GM19193 (cell line): ENCODE measurements around the gene TNS3.

Source experiments
- POLR2A ChIP-seq: IDR thresholded peaks from 4 replicates; pipeline ENCODE4 v1.6.1; 2011; ENCODE audit not compliant: insufficient read depth, insufficient read length; ENCODE audit errors: extremely low read depth

TNS3 gene

DNA sequence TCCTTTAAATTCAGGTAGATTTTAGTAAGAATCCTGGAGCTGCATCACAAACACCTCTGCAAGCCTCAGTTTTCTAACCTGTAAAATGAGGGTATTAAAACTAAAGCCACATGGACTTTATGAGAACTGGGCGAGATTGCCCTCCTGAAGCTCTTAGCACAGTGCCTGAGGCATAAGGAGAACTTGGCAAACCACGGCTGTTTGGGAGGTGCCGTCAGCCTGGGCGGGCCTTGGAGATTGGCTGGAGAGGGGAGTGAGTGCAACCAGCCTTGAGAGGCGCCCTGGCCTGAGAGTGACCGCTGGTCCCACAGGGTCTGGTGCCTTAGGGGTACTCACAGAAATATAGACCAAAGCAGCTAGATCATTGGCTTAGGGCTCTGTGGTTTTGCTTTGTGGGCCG, 5.4 kb upstream of the TNS3 start:
- TF ChIP-seq POLR2A: no peak

DNA sequence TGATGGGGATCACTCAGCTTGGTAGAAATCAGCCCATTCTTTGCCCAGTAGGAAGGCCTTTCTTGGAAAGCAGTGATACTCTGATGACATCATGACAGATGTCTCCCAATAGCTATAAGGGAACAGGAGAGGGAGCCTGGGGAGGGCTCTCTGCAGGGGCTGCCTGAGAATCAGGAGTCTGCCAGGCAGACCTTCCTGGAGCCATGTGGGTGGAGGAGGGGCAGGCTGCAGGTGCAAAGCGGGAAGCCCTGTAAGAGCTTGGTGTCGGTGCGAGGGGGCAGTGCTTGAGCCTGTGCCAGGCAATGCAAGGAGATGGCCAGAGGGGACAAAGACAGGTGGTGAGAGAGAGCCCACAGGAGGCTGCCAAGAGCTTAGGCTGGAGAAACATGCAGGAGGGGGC, 5.0 kb upstream of the TNS3 start:
- no peak for TF ChIP-seq POLR2A

DNA sequence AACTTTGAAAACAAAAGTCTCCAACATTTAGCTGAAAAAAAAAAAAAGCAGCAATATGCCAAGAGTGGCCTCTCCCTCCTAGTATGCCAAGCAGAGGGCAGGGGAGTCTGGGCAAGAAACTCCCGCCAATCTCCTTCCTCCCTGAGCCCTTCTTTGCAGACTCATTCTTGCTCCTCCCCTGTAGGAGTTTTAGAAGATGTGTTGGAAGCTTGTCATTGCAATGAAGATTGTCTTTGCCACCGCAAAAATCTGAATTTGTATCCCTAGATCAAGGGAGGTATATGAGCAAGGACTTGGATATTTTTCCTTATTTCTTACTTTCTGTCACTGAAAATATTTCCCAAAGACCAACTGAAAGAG, 2.6 kb upstream of the TNS3 start:
- TF ChIP-seq POLR2A: no peak

DNA sequence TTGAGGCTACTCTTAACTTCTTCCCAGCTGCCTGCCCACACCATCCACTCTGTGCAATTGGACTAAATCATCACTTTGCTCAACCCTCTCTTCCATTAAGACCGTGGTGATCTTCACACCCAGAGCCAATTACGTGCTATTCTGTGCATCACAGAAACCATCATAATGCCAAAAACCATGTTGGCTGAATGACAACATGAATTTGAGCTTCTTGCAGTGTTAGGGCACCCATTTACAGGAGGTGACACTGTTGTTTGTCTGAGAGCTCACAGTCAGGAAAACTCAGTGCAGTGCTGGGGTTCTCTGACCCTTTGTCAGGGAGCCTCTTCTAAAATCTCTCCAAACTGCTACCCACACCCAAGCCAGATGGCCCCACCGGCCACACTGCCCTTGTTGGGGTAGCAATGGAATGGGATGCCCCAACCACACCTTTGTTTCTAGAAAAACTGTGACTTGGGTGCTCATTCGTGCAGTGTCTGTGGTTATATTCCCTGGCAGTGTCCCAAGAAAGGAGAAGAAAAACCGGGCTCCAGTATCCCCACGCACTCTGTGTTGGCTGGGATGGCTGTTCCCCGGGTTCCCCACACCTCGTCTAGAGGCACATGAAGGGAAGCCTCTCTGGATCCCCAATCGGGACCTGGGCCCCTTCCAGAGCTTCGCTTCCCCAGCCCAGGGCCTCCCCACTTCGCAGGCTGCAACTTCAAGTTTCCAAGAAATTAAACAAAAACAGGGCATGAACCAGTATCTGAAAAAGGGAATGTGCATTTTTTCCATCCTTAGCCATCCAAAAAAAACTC, 2.0 kb upstream of the TNS3 start:
- no peak for TF ChIP-seq POLR2A

DNA sequence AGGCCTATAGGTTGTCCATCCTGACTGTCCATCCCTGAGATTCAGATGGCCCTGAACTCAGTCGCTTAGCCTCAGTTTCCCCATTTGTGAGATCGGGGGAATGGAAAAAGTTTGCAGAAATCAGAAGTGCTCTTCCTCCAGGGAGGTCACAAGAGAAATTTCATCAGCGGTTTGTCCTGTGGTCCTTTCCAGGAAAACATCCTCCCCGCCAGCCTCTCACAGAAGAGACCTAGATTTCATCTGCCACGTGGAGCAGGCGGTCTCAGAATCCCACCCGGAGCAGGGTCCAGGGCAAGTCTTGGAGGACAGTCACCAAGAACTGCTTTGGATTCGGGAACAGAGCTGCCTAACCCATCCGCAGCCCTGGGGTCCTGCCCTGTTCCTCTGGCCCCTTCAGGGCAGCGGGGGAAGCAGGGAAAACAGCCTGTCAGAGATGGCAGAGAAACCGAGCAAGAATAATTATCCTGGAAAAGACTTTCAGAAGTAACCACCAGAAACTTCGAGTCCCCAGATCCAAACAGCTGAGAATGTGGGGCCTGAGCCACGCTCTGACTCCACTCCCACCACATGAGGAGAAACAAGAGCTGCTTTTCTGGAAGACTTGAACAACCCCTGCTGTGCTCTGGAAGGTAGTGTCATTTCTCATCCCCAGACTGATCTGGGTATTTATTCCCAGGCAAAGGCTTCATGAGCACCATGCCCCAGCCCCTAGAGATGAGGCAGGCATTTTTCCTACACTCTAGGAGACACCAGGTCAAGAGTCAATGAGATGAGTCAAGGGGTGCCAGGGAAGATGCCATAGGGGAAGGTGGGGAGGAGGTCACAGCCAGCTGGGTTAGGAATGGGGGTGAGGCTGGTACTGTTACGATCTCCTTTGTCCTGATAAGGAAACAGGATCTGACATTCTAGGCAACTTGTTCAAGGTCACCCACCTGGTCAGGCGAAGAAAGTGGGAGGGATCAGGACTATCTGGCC, 1.1 kb upstream of the TNS3 start:
- no peak for TF ChIP-seq POLR2A

DNA sequence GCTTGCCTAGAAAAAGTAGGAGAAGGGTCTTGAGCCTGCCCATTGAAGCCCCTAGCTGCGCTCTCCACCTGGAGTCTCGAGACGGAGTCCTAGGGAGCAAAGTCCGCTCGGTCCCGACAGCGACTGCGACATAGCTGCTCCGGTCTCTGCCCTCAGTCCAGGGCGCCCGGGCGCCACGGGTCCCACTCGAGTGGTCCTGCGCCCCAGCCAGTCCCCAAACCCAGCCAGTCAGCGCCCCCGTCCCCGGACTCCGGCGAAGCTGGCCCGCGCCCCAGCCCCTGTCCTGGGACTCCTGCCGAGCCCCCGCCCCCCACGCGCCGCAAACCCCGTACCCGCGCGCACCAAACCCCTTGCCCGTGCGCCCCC, 490 bp downstream of the TNS3 start:
- no peak for TF ChIP-seq POLR2A

DNA sequence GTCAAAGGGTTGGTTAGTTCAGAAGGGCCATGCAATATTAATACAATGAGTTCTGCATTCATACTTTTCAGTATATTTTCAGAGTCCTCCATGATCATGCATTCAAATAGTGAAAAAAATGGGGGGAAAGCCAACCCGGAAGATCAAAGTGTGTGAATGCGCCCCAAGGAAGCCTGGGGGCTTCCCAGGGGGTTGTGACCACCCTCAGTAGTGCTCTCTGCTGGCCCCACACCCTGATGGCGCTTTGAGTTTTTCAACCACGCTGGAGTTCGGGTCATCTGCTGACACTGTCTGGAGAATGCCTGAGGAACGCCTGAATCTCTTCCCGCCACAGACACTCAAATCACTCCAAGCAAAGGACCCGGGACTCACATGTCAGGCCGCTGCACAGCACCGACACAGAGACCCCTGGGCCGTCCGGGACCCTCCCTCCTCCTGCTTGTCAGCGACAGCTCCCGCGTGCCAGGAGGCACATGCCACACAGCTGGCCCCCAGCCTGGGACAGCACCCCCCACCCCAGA, 1.0 kb downstream of the TNS3 start:
- no peak for TF ChIP-seq POLR2A

DNA sequence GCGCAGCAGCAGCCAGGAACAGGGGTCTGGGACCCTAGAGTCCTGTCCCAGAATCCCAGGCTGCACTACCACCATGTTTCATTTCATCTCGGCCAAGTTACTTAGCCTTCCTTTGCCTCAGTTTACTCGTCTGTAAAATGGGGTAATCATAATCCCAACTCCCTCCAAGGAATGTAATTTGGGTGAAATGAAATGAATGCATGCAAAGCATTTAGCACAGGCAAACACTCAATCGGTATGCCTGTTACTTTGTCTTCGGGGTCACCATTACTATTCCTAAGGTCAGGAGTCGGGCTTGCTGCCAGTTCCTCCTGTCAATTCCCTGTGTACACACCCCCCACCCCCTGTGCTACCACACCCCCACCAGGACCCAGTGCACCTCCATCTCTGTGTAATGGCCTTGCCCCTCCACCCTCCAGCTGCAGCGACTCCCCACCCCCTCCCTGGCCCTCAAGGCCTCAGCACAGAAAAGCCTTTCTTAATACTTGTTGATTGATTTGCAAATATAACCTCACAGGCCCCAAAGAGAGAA, 1.7 kb downstream of the TNS3 start:
- TF ChIP-seq POLR2A: no peak

DNA sequence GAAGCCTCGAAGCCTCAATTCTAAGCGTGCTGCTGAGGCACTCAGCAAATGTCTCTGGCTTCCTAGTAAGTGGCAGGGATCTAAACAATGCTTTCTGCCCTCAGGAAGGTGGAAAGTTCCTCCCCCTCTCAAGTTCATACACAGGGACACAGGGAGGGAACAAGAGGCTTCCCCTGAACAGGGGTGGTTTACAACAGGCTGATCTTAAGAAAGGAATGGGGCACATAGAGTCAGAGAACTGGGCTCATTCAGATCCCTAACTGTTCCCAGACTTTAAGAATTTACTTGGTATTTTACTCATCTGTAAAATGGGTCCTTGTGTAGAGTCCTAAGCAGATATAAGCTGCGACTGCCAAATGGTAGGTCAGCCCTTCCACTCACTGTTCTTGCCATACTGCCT, 2.5 kb downstream of the TNS3 start:
- TF ChIP-seq POLR2A: no peak

DNA sequence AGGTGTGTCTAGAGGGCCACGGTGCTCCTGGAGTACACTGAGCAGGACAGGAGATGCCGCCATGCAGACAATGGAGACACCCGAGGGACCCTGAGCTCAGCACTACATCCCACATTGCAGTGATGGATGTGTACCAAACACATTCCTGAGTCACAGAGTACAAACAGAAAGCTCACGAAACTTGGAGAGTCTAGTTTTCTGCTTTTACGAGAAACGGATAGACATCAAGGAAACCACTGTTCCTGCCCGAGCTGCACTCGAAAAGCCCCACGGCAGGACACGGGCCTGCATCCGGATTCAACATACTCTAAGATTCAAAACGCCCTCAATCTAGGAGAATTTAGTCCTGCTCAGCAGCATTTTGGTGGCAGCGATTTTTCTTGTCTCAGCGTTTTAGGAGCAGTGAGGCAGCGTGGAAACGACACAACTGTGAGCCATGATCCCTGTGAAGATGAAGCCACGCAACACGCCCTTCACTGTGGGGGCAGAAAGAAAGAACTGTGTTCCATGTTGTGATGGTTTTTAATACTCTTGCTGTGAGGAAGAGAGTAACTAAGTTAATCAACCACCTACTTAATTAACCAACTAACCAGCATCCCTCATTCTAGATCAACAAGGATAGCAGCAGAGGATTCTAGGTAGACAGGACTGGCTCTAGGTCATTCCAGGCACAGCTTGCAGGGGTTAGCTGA, 3.2 kb downstream of the TNS3 start:
- no peak for TF ChIP-seq POLR2A

DNA sequence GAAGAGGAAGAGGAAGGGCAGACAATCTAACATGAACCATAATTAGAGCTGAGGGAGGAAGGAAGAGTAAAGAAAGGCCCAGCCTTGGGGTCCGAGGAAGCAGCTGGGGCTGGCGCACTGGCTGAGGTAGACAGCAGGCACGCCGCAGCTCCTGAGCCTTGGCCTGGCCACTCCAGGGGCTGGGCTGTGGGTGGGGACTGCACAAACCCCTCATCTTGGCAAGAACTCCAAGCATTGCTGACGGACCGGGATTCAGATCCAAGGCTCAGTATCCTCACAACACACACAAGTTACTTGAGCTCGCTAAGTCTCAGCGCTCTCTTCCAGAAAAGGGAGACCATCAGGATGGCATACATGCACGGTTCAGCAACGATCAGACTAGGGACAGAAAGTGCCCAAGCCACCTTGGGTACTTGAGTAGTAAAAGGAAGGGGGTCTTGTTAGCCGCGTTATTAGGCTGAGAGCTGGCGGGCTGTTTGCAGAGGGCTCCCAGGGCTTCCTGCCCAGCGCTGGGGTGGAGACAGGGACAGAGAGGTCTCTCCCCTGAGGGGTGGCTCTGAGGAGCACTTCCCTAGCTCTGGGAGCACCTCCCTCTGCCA, 4.5 kb downstream of the TNS3 start:
- no peak for TF ChIP-seq POLR2A

DNA sequence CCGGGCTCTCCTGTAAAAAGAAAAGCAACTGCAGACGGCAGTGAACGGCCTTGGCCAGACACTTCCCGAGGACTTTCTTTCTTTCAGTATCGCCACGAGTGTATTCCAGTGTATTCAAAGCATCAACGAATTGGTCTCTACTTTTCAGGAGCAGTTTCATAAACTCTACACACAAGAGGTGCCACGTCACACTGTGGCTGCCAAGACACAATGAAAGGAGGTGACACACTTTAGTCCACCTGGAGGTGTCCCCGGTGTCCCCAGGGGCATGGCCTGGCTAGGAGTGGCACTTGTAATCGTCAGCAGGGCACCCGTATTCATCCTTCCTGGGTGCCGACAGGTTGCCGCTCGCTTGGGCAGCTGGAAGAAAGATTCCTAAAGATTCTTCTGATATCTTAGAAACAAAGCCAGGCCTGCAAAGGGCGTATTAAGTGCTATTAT, 5.0 kb downstream of the TNS3 start:
- TF ChIP-seq POLR2A: no peak

DNA sequence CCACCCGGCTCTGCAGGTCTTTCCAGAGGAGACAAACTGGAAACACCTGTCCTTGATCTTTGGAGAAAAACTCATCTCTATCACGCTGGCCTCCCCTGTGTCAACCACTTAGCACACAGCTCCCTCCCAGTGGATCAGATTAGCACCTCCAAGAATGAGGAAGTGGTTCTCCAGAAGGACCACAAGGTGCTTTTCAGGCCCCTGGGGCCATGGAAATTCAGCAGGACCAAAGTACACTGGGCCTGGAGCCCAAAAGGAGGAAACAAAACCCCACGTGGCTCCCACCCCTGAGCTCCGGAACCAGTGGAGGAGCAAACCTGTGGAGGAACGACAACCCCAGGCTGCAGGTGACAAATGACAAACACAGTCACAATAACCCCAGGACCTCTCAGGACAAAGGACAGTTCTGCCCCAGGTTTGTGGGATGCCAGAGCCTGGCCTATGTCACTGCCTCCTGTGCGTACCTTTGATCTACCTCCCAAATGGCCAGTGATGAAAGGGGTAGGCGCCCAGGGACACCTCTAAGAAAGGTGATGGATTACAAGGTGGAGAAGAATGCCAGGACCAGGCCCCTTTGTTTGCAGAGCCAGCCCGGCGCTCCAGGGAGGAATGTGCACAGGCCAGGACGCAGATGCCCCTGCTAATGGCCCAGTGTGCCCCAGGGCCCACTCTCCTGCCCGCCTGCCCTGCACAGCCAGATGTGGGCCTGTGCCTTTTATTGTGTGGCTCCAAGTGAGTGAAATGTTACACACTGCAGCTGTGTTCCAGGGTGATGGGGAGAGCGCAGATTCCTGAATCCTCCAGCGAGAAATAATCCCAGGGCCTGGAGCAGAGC, 5.7 kb downstream of the TNS3 start:
- no peak for TF ChIP-seq POLR2A
